H1 (cell line): Measurements from ENCODE around the gene ABI3. TPM values are rescaled to one million over a fixed set of nuclear protein-coding genes. Genes with fewer than 3 reads are reported as not detected.
A peak's percentile ranks its signal among the peaks of the same experiment; 100 is the strongest.

ENCODE experiments used
- CTCF ChIA-PET: fragments of 300-600 bp; sonication (Branson Sonifier 250); formaldehyde crosslinking; loops from one replicate; lab custom pipeline; 2021; ENCODE audit not compliant: partially characterized antibody; lab: Charles Lee
- POLR2A ChIA-PET: fragments of 300-600 bp; sonication (Branson Sonifier 250); formaldehyde crosslinking; loops from one replicate; lab custom pipeline; 2021; ENCODE audit warnings: inconsistent platforms; ENCODE audit not compliant: partially characterized antibody; lab: Charles Lee
- DNase-seq, 2 experiments: peaks; one replicate each; pipeline versions ENCODE4 v3.0.0 to v3.0.0-alpha.2; 2010 to 2022; ENCODE audit warnings: low spot score in 2 of 2, low read depth in 1 of 2, mixed read lengths in 1 of 2
- FAIRE-seq: peaks from 2 replicates; lab custom pipeline; 2011; peaks lifted over from hg19 to GRCh38; lab: Jason Lieb, UNC
- H2AFZ ChIP-seq: 2 replicates; pipeline ENCODE4 v1.8.1; 2012; ENCODE audit warnings: low read length, inconsistent platforms
- H2AK5ac ChIP-seq: 2 replicates; pipeline ENCODE4 v1.6.1; 2013; ENCODE audit warnings: low read depth, low read length
- H2BK120ac ChIP-seq: replicated peaks from 2 replicates; pipeline ENCODE3; 2013; ENCODE audit warnings: low read depth, low read length, inconsistent platforms
- H2BK12ac ChIP-seq: 2 replicates; pipeline ENCODE4 v1.6.1; 2013; ENCODE audit warnings: low read depth, low read length
- H2BK15ac ChIP-seq: 2 replicates; pipeline ENCODE4 v1.6.1; 2013; ENCODE audit warnings: low read length
- H2BK20ac ChIP-seq: 2 replicates; pipeline ENCODE4 v1.6.1; 2013; ENCODE audit warnings: low read length
- H2BK5ac ChIP-seq: 2 replicates; pipeline ENCODE4 v1.6.1; 2013; ENCODE audit warnings: low read depth, low read length
- H3K14ac ChIP-seq: 2 replicates; pipeline ENCODE4 v1.6.1; 2013; ENCODE audit warnings: inconsistent platforms; ENCODE audit not compliant: insufficient read length
- H3K18ac ChIP-seq: 2 replicates; pipeline ENCODE4 v1.6.1; 2013; ENCODE audit warnings: low read length; ENCODE audit errors: extremely low read depth
- H3K23ac ChIP-seq: 2 replicates; pipeline ENCODE4 v1.6.1; 2013; ENCODE audit warnings: inconsistent platforms; ENCODE audit not compliant: insufficient read length
- H3K23me2 ChIP-seq: 2 replicates; pipeline ENCODE4 v1.6.1; 2013; ENCODE audit warnings: low read depth, low read length
- H3K27ac ChIP-seq: 2 replicates; pipeline ENCODE4 v1.6.1; 2011; ENCODE audit warnings: low read depth, low read length, inconsistent platforms
- H3K27me3 ChIP-seq, 4 experiments: replicated peaks in 1 of 4; 1 replicate in 1 of 4; 2 replicates in 3 of 4; pipeline versions ENCODE4 v1.6.1 to v1.8.1; 2011 to 2013; ENCODE audit warnings: low read length in 3 of 4, mild to moderate bottlenecking in 3 of 4, inconsistent platforms in 2 of 4, mixed read lengths in 2 of 4, moderate library complexity in 1 of 4; ENCODE audit not compliant: control insufficient read depth in 3 of 4, insufficient read depth in 3 of 4; ENCODE audit errors: extremely low read depth in 1 of 4
- H3K36me3 ChIP-seq, 4 experiments: 2 replicates each; pipeline versions ENCODE4 v1.6.1 to v1.8.1; 2011 to 2013; ENCODE audit warnings: mild to moderate bottlenecking in 4 of 4, low read length in 3 of 4, moderate library complexity in 2 of 4, control low read depth in 1 of 4, inconsistent platforms in 1 of 4; ENCODE audit not compliant: insufficient read depth in 4 of 4, control insufficient read depth in 2 of 4
- H3K4ac ChIP-seq: replicated peaks from 2 replicates; pipeline ENCODE3; 2013; ENCODE audit warnings: low read length, low read depth, mixed read lengths, inconsistent platforms; ENCODE audit not compliant: insufficient read length
- H3K4me1 ChIP-seq, 4 experiments: replicated peaks in 1 of 4; 1 replicate in 1 of 4; 2 replicates in 3 of 4; pipeline versions ENCODE4 v1.6.1 to v1.8.1; 2011 to 2013; ENCODE audit warnings: low read length in 3 of 4, inconsistent platforms in 2 of 4, mixed read lengths in 1 of 4; ENCODE audit not compliant: insufficient read depth in 4 of 4, control insufficient read depth in 3 of 4
- H3K4me2 ChIP-seq, 2 experiments: 2 replicates each; pipeline versions ENCODE4 v1.6.1 to v1.8.1; 2011 to 2013; ENCODE audit warnings: low read depth in 2 of 2, low read length in 2 of 2, control low read depth in 1 of 2, inconsistent platforms in 1 of 2, mild to moderate bottlenecking in 1 of 2; ENCODE audit not compliant: insufficient read depth in 1 of 2
- H3K4me3 ChIP-seq, 4 experiments: fragments of 200-600, 300-600 bp in 1 of 4; sonication (generic), shearing (Covaris generic), sonication (Bioruptor Twin) in 1 of 4; 2 replicates each; pipeline versions ENCODE4 v1.5.1 to v1.8.1; 2011 to 2016; ENCODE audit warnings: low read length in 4 of 4, low read depth in 3 of 4, control low read depth in 2 of 4, inconsistent platforms in 2 of 4, mild to moderate bottlenecking in 2 of 4, mixed read lengths in 1 of 4, moderate library complexity in 1 of 4; ENCODE audit not compliant: insufficient read depth in 2 of 4; ENCODE audit errors: extremely low read depth in 1 of 4
- H3K56ac ChIP-seq: replicated peaks from 2 replicates; pipeline ENCODE3; 2013; ENCODE audit warnings: low read depth, mild to moderate bottlenecking, mixed read lengths, low read length, inconsistent platforms; ENCODE audit not compliant: insufficient read length
- H3K79me1 ChIP-seq: 2 replicates; pipeline ENCODE4 v1.6.1; 2013; ENCODE audit warnings: low read depth, low read length, control low read depth
- H3K79me2 ChIP-seq, 2 experiments: 2 replicates each; pipeline versions ENCODE4 v1.6.1 to v1.8.1; 2012 to 2013; ENCODE audit warnings: low read length in 2 of 2, mild to moderate bottlenecking in 2 of 2, inconsistent platforms in 1 of 2; ENCODE audit not compliant: insufficient read depth in 2 of 2, control insufficient read depth in 1 of 2
- H3K9ac ChIP-seq, 4 experiments: replicated peaks in 1 of 4; 1 replicate in 1 of 4; 2 replicates in 3 of 4; pipeline versions ENCODE4 v1.6.1 to v1.8.1; 2011 to 2013; ENCODE audit warnings: low read depth in 3 of 4, low read length in 3 of 4, control low read depth in 2 of 4, mild to moderate bottlenecking in 2 of 4, moderate library complexity in 2 of 4, inconsistent platforms in 1 of 4; ENCODE audit errors: extremely low read depth in 1 of 4
- H3K9me3 ChIP-seq, 2 experiments: 2 replicates each; pipeline versions ENCODE4 v1.6.1 to v1.8.1; 2012 to 2013; ENCODE audit warnings: mild to moderate bottlenecking in 2 of 2, moderate library complexity in 2 of 2, control low read depth in 1 of 2, inconsistent platforms in 1 of 2, low read depth in 1 of 2, low read length in 1 of 2, mixed read lengths in 1 of 2; ENCODE audit not compliant: insufficient read depth in 2 of 2
- H4K20me1 ChIP-seq, 2 experiments: replicated peaks in 1 of 2; 2 replicates each; pipeline versions ENCODE3 to v1.8.1; 2011 to 2013; ENCODE audit warnings: inconsistent platforms in 2 of 2, low read length in 2 of 2, mild to moderate bottlenecking in 1 of 2; ENCODE audit not compliant: insufficient read depth in 2 of 2, control insufficient read depth in 1 of 2
- H4K5ac ChIP-seq: 2 replicates; pipeline ENCODE4 v1.6.1; 2013; ENCODE audit warnings: low read length, low read depth, mixed read lengths, inconsistent platforms; ENCODE audit not compliant: insufficient read length
- H4K8ac ChIP-seq: 2 replicates; pipeline ENCODE4 v1.8.0; 2013; ENCODE audit warnings: mild to moderate bottlenecking, moderate library complexity, low read length, inconsistent platforms; ENCODE audit not compliant: insufficient read depth; ENCODE audit errors: extremely low read depth
- H4K91ac ChIP-seq: replicated peaks from 2 replicates; pipeline ENCODE3; 2013; ENCODE audit warnings: low read length, mixed read lengths, inconsistent platforms; ENCODE audit not compliant: insufficient read length
- BACH1 ChIP-seq: IDR thresholded peaks from 2 replicates; pipeline ENCODE4 v1.6.1; 2012; ENCODE audit warnings: low read length, improper control_type of control experiment
- whole genome bisulfite sequencing, 2 experiments: shearing (Covaris generic) in 1 of 2; methylation state at CpG; one replicate each; pipeline versions ENCODE4 v1.1.6 to v1.1.7; 2013 to 2015; ENCODE audit warnings: low lambda C conversion rate in 2 of 2, mixed read lengths in 2 of 2, inconsistent platforms in 1 of 2, low coverage in 1 of 2, missing lambda C conversion rate in 1 of 2; ENCODE audit not compliant: insufficient replicate concordance in 2 of 2, insufficient coverage in 1 of 2, insufficient read length in 1 of 2; ENCODE audit errors: extremely low coverage in 1 of 2, missing lambda C conversion rate in 1 of 2; 5-methylcytosine and 5-hydroxymethylcytosine counted together
- polyA plus RNA-seq, 7 experiments: library from polyadenylated mRNA; depleted of rRNA in 3 of 7; stranded (reverse) in 5 of 7; unstranded in 2 of 7; fragments of >200 nt in 5 of 7; fragments of 200-250 nt in 2 of 7; gene quantifications; 1 replicate in 5 of 7; 2 replicates in 1 of 7; 4 replicates in 1 of 7; pipeline versions ENCODE4 v1.2.1 to v1.2.3, GENCODE V29; 2011 to 2013; ENCODE audit warnings: missing spikeins in 2 of 7, mixed read lengths in 2 of 7
- total RNA-seq: library from RNA; stranded (reverse); fragmentation: NEBNext Ultra II Directional; extraction: Animal tissue kit (Norgen Biotek cat#: 25700); gene quantifications from 2 replicates; pipeline ENCODE4 v1.2.1, GENCODE V29; 2021

ABI3 gene
- total and polyA plus RNA-seq, 2 of the 8 experiments (the other 6 are each of a cell fraction or from before 2014, with no cell fraction given), result 1.3 to 2.5 TPM

- Histone ChIP-seq H3K4me1 (peaks cover 0 to 9% (median 4%) of the 10 kb centered on the region in 4 experiments; a peak in 4 of 7 replicates), H3K79me2 (no peaks in the 10 kb centered on the region), H2BK5ac (no peak overlapping the region), H3K9ac (no peak overlapping the region), H3K79me1 (no peaks in the 10 kb centered on the region), H2BK120ac (no peak overlapping the region), H4K91ac (no peak overlapping the region), H3K4me3 (no peak overlapping the region), H3K36me3 (no peaks in the 10 kb centered on the region), H4K20me1 (no peaks in the 10 kb centered on the region), H3K56ac (no peak overlapping the region), H3K14ac (no peak overlapping the region), H2BK15ac (no peak overlapping the region), H2AK5ac (no peak overlapping the region), H2BK20ac (no peak overlapping the region), H3K23me2 (no peaks in the 10 kb centered on the region), H3K4ac (no peak overlapping the region), H2BK12ac (no peak overlapping the region), H3K27me3 (no peaks in the 10 kb centered on the region), H4K8ac (peak overlapping the region; percentile 28; the same call in 1 of the 2 replicates), H3K23ac (no peak overlapping the region), H4K5ac (no peak overlapping the region), H3K18ac (no peak overlapping the region), H3K9me3 (no peaks in the 10 kb centered on the region), H2AFZ (no peak overlapping the region), H3K27ac (no peak overlapping the region), H3K4me2 (no peak overlapping the region)
- CTCF ChIA-PET, result interaction anchor here (1.2 to 6.0 kb wide), 4 partner anchors 10 to 262 kb away, joined by 3 to 42 read pairs (median 3); no protein-coding TSS in a partner anchor
- DNase-seq (no peak), FAIRE-seq (no peak)
- POLR2A ChIA-PET, result no interaction called here
- TF ChIP-seq BACH1, result no peak
- 86% methylated on average over 13 of the region's 13 CpGs; no CpG with 5 or more reads in 1 of the 2 experiments for WGBS, 2 experiments
Observed at GRCh38 chr17:49216482-49216881, 6.0 kb downstream of the ABI3 start.
